Subcutaneous abdominal adipose tissue (tissue), 5 donors: Measurements from ENCODE around the gene DHRS1.

Experiments used
- H3K27ac ChIP-seq: one replicate; pipeline ENCODE4 v1.7.0; 2013; ENCODE audit warnings: low read depth, mild to moderate bottlenecking, inconsistent platforms, low read length, moderate library complexity
- H3K27me3 ChIP-seq, 5 donors: one replicate each; pipeline ENCODE4 v1.7.0; 2013; ENCODE audit warnings: low read length in 5 of 5, inconsistent platforms in 1 of 5; ENCODE audit not compliant: control insufficient read depth in 5 of 5, insufficient read depth in 4 of 5
- H3K36me3 ChIP-seq, 5 donors: one replicate each; pipeline ENCODE4 v1.7.0; 2013; ENCODE audit warnings: low read length in 5 of 5; ENCODE audit not compliant: control insufficient read depth in 5 of 5, insufficient read depth in 5 of 5
- H3K4me1 ChIP-seq, 5 donors: one replicate each; pipeline ENCODE4 v1.7.0; 2013; ENCODE audit warnings: low read length in 5 of 5, mild to moderate bottlenecking in 3 of 5, moderate library complexity in 1 of 5; ENCODE audit not compliant: control insufficient read depth in 5 of 5, insufficient read depth in 5 of 5
- H3K4me3 ChIP-seq, 5 donors: one replicate each; pipeline ENCODE4 v1.7.0; 2013; ENCODE audit warnings: low read length in 5 of 5, low read depth in 1 of 5
- H3K9ac ChIP-seq, 5 donors: one replicate each; pipeline ENCODE4 v1.7.0; 2013; ENCODE audit warnings: low read length in 5 of 5, mild to moderate bottlenecking in 4 of 5, moderate library complexity in 3 of 5
- H3K9me3 ChIP-seq, 5 donors: one replicate each; pipeline ENCODE4 v1.7.0; 2013; ENCODE audit warnings: low read length in 5 of 5; ENCODE audit not compliant: control insufficient read depth in 5 of 5
- donor health status: healthy.
- donor health status: healthy.
- donor health status: healthy.
- donor health status: healthy.
- donor health status: healthy.

DHRS1 gene

GRCh38 chr14:24337144-24337823 lies 37.7 kb upstream of the DHRS1 start:
- H3K9ac ChIP-seq, result no peak overlapping the region
- no peaks in the 10 kb centered on the region for H3K9me3 ChIP-seq
- H3K4me1 ChIP-seq, result peaks cover 9 to 60% (median 53%) of the 10 kb centered on the region in 5 donors
- peaks cover 0 to 26% (median 18%) of the 10 kb centered on the region in 5 donors for H3K27me3 ChIP-seq
- peaks cover 0 to 20% (median 3%) of the 10 kb centered on the region in 5 donors for H3K36me3 ChIP-seq
- no peak overlapping the region for H3K27ac ChIP-seq
- H3K4me3 ChIP-seq, result no peak overlapping the region

GRCh38 chr14:24335461-24336171 lies 36.0 kb upstream of the DHRS1 start:
- Histone ChIP-seq H3K27ac (peak overlapping the region; percentile 88), H3K9ac (peak overlapping the region in 1 of 5 donors; percentile 83), H3K4me1 (peaks cover 12 to 67% (median 60%) of the 10 kb centered on the region in 5 donors), H3K36me3 (peaks cover 0 to 33% (median 4%) of the 10 kb centered on the region in 5 donors), H3K9me3 (no peaks in the 10 kb centered on the region), H3K27me3 (peaks cover 0 to 27% (median 20%) of the 10 kb centered on the region in 5 donors), H3K4me3 (peak overlapping the region in 4 of 5 donors; percentile 12 to 77 (median 73))

- Histone ChIP-seq H3K27ac (peak within 1 kb of the TSS; percentile 88), H3K36me3 (peaks cover 0 to 38% (median 9%) of the 10 kb centered on the region in 5 donors), H3K4me1 (peaks cover 12 to 67% (median 56%) of the 10 kb centered on the region in 5 donors), H3K9me3 (no peaks in the 10 kb centered on the region), H3K4me3 (peak within 1 kb of the TSS; percentile 27 to 77 (median 71)), H3K27me3 (peaks cover 0 to 27% (median 20%) of the 10 kb centered on the region in 5 donors), H3K9ac (peak within 1 kb of the TSS in 4 of 5 donors; percentile 57 to 83 (median 70))
Observed at GRCh38 chr14:24334431-24335291, 35.1 kb upstream of the DHRS1 start, which contains the start of gene ADCY4. Gene ADCY4, minus strand, starts transcription at chr14:24335071. Its CDS starts 419 bp downstream, at chr14:24334652.

- Histone ChIP-seq H3K4me1 (peaks cover 7 to 62% (median 50%) of the 10 kb centered on the region in 5 donors), H3K9ac (no peak overlapping the region), H3K27ac (no peak overlapping the region), H3K9me3 (no peaks in the 10 kb centered on the region), H3K27me3 (peaks cover 0 to 24% (median 20%) of the 10 kb centered on the region in 5 donors), H3K36me3 (peaks cover 0 to 33% (median 13%) of the 10 kb centered on the region in 5 donors), H3K4me3 (peak overlapping the region in 3 of 5 donors; percentile 11 to 57 (median 25))
Observed at GRCh38 chr14:24332268-24332993, 32.9 kb upstream of the DHRS1 start.

GRCh38 chr14:24331731-24332267 lies 32.2 kb upstream of the DHRS1 start:
- Histone ChIP-seq H3K27ac (no peak overlapping the region), H3K4me3 (no peak overlapping the region), H3K4me1 (peaks cover 7 to 68% (median 56%) of the 10 kb centered on the region in 5 donors), H3K27me3 (peaks cover 0 to 22% (median 16%) of the 10 kb centered on the region in 5 donors), H3K9ac (no peak overlapping the region), H3K9me3 (no peaks in the 10 kb centered on the region), H3K36me3 (peaks cover 0 to 27% (median 15%) of the 10 kb centered on the region in 5 donors)

GRCh38 chr14:24330973-24331674 lies 31.5 kb upstream of the DHRS1 start:
- Histone ChIP-seq H3K27ac (no peak overlapping the region), H3K4me3 (no peak overlapping the region), H3K36me3 (peaks cover 0 to 25% (median 14%) of the 10 kb centered on the region in 5 donors), H3K27me3 (peaks cover 0 to 21% (median 16%) of the 10 kb centered on the region in 5 donors), H3K9me3 (no peaks in the 10 kb centered on the region), H3K4me1 (peaks cover 7 to 71% (median 56%) of the 10 kb centered on the region in 5 donors), H3K9ac (no peak overlapping the region)

GRCh38 chr14:24329736-24330135 lies 30.2 kb upstream of the DHRS1 start:
- peaks cover 0 to 39% (median 19%) of the 10 kb centered on the region in 5 donors for H3K36me3 ChIP-seq
- H3K9ac ChIP-seq, result no peak overlapping the region
- H3K27ac ChIP-seq, result no peak overlapping the region
- H3K9me3 ChIP-seq, result no peaks in the 10 kb centered on the region
- peaks cover 0 to 13% (median 9%) of the 10 kb centered on the region in 5 donors for H3K27me3 ChIP-seq
- H3K4me1 ChIP-seq, result peaks cover 4 to 59% (median 44%) of the 10 kb centered on the region in 5 donors
- no peak overlapping the region for H3K4me3 ChIP-seq

GRCh38 chr14:24329073-24329663 lies 29.6 kb upstream of the DHRS1 start:
- peaks cover 0 to 9% (median 7%) of the 10 kb centered on the region in 5 donors for H3K27me3 ChIP-seq

More at GRCh38 chr14:24329073-24329663, 29.6 kb upstream of the DHRS1 start:
- H3K4me1 ChIP-seq, result peaks cover 4 to 53% (median 39%) of the 10 kb centered on the region in 5 donors
- H3K36me3 ChIP-seq, result peaks cover 0 to 43% (median 22%) of the 10 kb centered on the region in 5 donors
- H3K4me3 ChIP-seq, result no peak overlapping the region
- H3K9me3 ChIP-seq, result no peaks in the 10 kb centered on the region
- no peak overlapping the region for H3K27ac ChIP-seq
- H3K9ac ChIP-seq, result no peak overlapping the region
